Measurements from ENCODE around the gene GOLGA8J.
"Not testable (repeated sequence)": the region's sequence is repeated elsewhere in the genome, so short reads cannot be mapped to it uniquely, and the experiment has no call there.

Gene GOLGA8J

GRCh38 chr15:30097827-30098226, 15.1 kb downstream of the GOLGA8J start:
- not testable (repeated sequence) for DNase-seq

- DNase-seq = not testable (repeated sequence)
These were observed 20.1 kb downstream of the GOLGA8J start for GRCh38 chr15:30102890-30103289.

GRCh38 chr15:30103941-30104507, 21.3 kb downstream of the GOLGA8J start:
- DNase-seq = not testable (repeated sequence)

GRCh38 chr15:30110591-30110990, 27.8 kb downstream of the GOLGA8J start:
- DNase-seq = not testable (repeated sequence)

GRCh38 chr15:30130066-30130465, 47.3 kb downstream of the GOLGA8J start:
- DNase-seq = not testable (repeated sequence)

GRCh38 chr15:30134751-30135150, 52.0 kb downstream of the GOLGA8J start, which contains the start of gene GOLGA8T:
Gene GOLGA8T (plus strand): TSS chr15:30135051. CDS start chr15:30135149, 98 bp downstream.
- not testable (repeated sequence) for DNase-seq

Measured in suppressor macrophage treated with lipopolysaccharide for 4 hours (primary cell).